ENCODE measurements around the gene CELA2B.

- TF ChIP-seq CTCF (conservative IDR thresholded peaks at IDR 0.05; ENCODE audit: low read length) (no peak), EZH2phosphoT487 (IDR thresholded peaks at IDR 0.05; ENCODE audit: borderline replicate concordance, low read depth, low read length) (no peak)
Measured at GRCh38 chr1:15540186-15540585, 64.3 kb downstream of the CELA2B start.

Data from OCI-LY7 (cell line).